Neural cell (in vitro differentiated cells): ENCODE data around the gene SKIDA1.

Experiments
- CTCF ChIP-seq: fragments of 450-650 bp; IDR thresholded peaks from 2 replicates; pipeline ENCODE4 v1.5.1; 2014; ENCODE audit warnings: antibody characterized with exemption, mild to moderate bottlenecking, moderate library complexity; ENCODE audit not compliant: poor library complexity, severe bottlenecking
- EP300 ChIP-seq: fragments of 450-650 bp; conservative IDR thresholded peaks from 2 replicates; pipeline ENCODE4 v1.6.1; 2014; ENCODE audit warnings: antibody characterized with exemption, mild to moderate bottlenecking, moderate library complexity; ENCODE audit not compliant: poor library complexity, severe bottlenecking
- EZH2 ChIP-seq: fragments of 200-600, 300-800 bp; shearing (Covaris generic), sonication (generic); IDR thresholded peaks from 2 replicates; pipeline ENCODE4 v1.6.1; 2014; ENCODE audit warnings: antibody characterized with exemption, low read length, borderline replicate concordance, mild to moderate bottlenecking; ENCODE audit not compliant: insufficient read depth, poor library complexity, severe bottlenecking
- MXI1 ChIP-seq: fragments of 450-650 bp; conservative IDR thresholded peaks from 2 replicates; pipeline ENCODE4 v1.6.1; 2014; ENCODE audit warnings: antibody characterized with exemption, mild to moderate bottlenecking; ENCODE audit not compliant: poor library complexity, severe bottlenecking
- POLR2AphosphoS5 ChIP-seq: IDR thresholded peaks from 2 replicates; pipeline ENCODE4 v1.6.1; 2012
- RAD21 ChIP-seq: fragments of 450-650 bp; conservative IDR thresholded peaks from 2 replicates; pipeline ENCODE4 v1.6.1; 2014; ENCODE audit warnings: antibody characterized with exemption, mild to moderate bottlenecking, moderate library complexity
- REST ChIP-seq: IDR thresholded peaks from 2 replicates; pipeline ENCODE4 v1.6.1; 2012; ENCODE audit warnings: borderline replicate concordance
- SMC3 ChIP-seq: fragments of 450-650 bp; conservative IDR thresholded peaks from 2 replicates; pipeline ENCODE4 v1.6.1; 2014; ENCODE audit warnings: antibody characterized with exemption, mild to moderate bottlenecking, moderate library complexity; ENCODE audit not compliant: poor library complexity
- TAF1 ChIP-seq: IDR thresholded peaks from 2 replicates; pipeline ENCODE4 v1.6.1; 2012; ENCODE audit warnings: low read depth

- TF ChIP-seq REST (no peak), POLR2AphosphoS5 (no peak), CTCF (no peak), EP300 (no peak), EZH2 (no peak), TAF1 (no peak), SMC3 (no peak), RAD21 (no peak), MXI1 (no peak)
These were observed 35.3 kb downstream of the SKIDA1 start for GRCh38 chr10:21490028-21490710.
